Measurements from ENCODE around the gene PIP5KL1.

PIP5KL1 gene

DNA sequence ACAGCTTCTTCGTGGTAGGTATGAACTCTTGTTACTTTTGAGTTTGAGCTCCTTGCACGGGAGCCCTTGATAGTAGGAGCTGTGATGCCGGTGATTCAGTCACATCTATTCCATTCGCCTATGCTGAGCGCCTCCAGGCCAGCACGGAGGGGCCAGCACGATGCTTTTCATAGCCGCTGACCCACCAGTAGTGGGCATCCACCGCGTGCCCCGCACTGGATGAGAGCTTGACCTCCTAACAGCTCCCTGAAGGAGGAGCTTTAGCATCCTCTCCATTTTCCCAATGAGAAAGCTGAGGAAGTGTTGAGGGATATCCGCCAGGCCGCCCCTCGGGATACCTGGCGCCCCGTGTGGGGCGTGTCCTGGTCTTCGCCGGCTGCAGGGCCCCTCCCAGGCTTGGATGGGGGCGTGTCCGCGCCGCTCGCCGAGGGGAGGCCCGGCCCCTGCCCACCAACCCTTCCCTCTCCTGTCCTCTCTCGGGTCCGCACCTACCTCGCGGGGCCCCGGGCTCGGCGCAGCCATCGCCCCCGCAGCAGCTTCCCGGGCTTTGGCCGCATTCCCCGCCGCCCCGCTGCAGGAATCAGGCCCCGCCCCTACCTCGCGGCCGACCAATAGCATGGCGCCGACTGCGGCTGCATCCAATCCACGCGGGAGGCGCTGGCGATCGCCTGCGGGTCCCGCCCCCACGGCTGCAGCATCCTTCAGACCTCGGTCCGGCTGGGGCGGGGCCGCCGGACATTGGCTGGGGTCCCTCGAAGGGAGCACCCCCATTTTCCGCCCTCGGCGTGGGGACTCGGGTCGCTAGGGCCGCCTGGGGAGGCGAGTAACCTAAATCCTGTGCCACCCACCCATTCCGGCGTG, at the start of gene PIP5KL1:
Gene PIP5KL1, minus strand, starts transcription at position 547 of the 861 bp plus-strand sequence. Its CDS starts 25 bp downstream, at position 522.
- no peak for DNase-seq (ENCODE audit: low read depth)

- no peak for DNase-seq (ENCODE audit: low read depth)
These were observed 49.6 kb upstream of the PIP5KL1 start for GRCh38 chr9:127980060-127980705.

GRCh38 chr9:127979333-127980059, 48.9 kb upstream of the PIP5KL1 start:
- no peak for DNase-seq (ENCODE audit: low read depth)

GRCh38 chr9:127979015-127979332, 48.4 kb upstream of the PIP5KL1 start:
- DNase-seq (ENCODE audit: low read depth), result no peak

GRCh38 chr9:127977884-127978647, 47.5 kb upstream of the PIP5KL1 start:
- peak; percentile 45 for DNase-seq (ENCODE audit: low read depth)

GRCh38 chr9:127977009-127977883, 46.7 kb upstream of the PIP5KL1 start:
- no peak for DNase-seq (ENCODE audit: low read depth)

GRCh38 chr9:127976498-127976897, 45.9 kb upstream of the PIP5KL1 start:
- DNase-seq (ENCODE audit: low read depth), result no peak

- no peak for DNase-seq (ENCODE audit: low read depth)
These were observed 45.1 kb upstream of the PIP5KL1 start for GRCh38 chr9:127975376-127976315.

- DNase-seq (ENCODE audit: low read depth), result no peak
These were observed 44.2 kb upstream of the PIP5KL1 start for GRCh38 chr9:127974769-127975261.

GRCh38 chr9:127974001-127974768, 43.6 kb upstream of the PIP5KL1 start:
- no peak for DNase-seq (ENCODE audit: low read depth)

DNA sequence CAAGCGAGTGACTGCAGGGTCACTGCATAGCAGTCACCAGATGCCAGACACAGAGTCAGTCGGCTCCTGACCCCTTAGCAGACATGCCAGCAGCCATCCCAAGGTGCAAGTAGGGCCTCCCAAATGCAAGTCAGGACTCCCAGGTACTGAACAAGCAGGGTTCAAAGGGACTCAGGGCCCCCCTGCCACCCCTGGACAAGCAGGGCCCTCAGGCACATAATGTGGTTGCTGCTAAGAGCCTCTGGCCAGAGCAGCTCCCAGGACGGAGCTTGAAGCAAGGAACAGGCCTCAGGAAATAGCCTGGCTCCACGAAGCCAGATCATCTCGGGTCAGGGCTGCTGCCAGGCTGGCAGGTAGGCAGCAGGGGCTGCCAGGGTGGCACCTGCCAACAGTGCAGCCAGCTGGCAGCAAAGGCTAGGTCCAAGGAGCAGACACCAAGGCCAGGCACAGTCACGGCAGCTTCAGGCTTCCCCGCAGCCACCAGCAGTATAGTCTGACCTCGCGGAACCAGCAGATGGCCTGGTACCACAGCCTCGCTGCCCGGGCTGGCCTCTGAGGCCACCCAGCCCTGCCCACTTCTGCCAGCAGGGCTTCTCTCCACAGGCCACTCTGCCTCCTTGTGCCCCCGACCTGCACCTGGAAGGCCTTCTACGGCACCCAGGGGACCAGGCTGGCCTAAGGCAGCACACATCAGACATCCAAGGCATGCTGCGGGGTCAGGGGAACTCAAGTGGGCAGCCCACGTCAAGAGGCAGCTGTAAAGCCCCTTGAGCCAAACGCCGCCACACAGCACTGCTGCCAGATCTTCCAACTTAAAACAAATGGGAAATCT, 42.8 kb upstream of the PIP5KL1 start:
- no peak for DNase-seq (ENCODE audit: low read depth)

GRCh38 chr9:127972236-127972871, 41.8 kb upstream of the PIP5KL1 start:
- no peak for DNase-seq (ENCODE audit: low read depth)

GRCh38 chr9:127971357-127972235, 41.0 kb upstream of the PIP5KL1 start:
- no peak for DNase-seq (ENCODE audit: low read depth)

- DNase-seq (ENCODE audit: low read depth), result no peak
These were observed 40.1 kb upstream of the PIP5KL1 start for GRCh38 chr9:127970401-127971313.

DNA sequence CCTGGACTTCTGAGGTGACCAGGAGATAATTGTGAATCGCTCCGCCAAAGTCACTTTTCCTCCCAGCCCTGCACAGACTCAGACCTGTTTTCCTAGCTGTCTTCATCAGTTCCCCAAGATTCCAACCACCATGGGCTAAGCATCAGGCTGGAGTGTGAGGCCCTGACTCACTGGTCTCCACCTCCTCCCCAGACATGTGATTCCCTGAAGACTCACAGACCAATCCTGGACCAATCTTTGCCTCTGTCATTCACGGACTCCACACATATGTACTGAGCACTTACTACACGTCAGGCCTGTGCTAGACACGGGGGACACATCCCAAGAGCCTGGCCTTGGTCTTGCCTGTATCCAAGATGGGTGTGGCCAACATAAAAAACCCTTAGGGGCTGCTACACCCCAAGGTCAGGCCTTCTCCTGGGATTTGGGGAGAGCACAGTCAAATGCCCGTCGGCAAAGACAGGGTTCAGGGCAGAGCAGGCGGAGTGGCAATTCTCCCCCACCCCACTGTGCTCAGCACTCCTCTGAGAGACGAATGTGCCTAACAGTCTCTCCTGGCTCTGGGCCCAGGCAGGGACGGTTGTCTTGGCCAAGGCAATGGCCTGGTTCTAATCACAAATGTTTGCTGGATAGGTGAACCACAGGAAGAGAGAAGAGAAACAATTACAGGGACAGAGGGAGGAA, 38.3 kb upstream of the PIP5KL1 start:
- DNase-seq (ENCODE audit: low read depth), result peak; percentile 87
